SH-SY5Y (cell line): ENCODE data around the gene CACNA1I.

ENCODE experiments used
- GATA2 ChIP-seq: IDR thresholded peaks from 2 replicates; pipeline ENCODE4 v1.6.1; 2011; ENCODE audit warnings: mild to moderate bottlenecking, low read depth, low read length
- GATA3 ChIP-seq: IDR thresholded peaks from 2 replicates; pipeline ENCODE4 v1.6.1; 2011; ENCODE audit warnings: low read depth, mild to moderate bottlenecking, low read length, moderate library complexity

- TF ChIP-seq GATA2, result no peak
- TF ChIP-seq GATA3, result no peak
Measured at GRCh38 chr22:39661501-39661841, 90.9 kb downstream of the CACNA1I start.
